ENCODE data around the gene LIMCH1.
"Not testable (repeated sequence)": the region's sequence is repeated elsewhere in the genome, so short reads cannot be mapped to it uniquely, and the experiment has no call there.

LIMCH1 gene, protein sequence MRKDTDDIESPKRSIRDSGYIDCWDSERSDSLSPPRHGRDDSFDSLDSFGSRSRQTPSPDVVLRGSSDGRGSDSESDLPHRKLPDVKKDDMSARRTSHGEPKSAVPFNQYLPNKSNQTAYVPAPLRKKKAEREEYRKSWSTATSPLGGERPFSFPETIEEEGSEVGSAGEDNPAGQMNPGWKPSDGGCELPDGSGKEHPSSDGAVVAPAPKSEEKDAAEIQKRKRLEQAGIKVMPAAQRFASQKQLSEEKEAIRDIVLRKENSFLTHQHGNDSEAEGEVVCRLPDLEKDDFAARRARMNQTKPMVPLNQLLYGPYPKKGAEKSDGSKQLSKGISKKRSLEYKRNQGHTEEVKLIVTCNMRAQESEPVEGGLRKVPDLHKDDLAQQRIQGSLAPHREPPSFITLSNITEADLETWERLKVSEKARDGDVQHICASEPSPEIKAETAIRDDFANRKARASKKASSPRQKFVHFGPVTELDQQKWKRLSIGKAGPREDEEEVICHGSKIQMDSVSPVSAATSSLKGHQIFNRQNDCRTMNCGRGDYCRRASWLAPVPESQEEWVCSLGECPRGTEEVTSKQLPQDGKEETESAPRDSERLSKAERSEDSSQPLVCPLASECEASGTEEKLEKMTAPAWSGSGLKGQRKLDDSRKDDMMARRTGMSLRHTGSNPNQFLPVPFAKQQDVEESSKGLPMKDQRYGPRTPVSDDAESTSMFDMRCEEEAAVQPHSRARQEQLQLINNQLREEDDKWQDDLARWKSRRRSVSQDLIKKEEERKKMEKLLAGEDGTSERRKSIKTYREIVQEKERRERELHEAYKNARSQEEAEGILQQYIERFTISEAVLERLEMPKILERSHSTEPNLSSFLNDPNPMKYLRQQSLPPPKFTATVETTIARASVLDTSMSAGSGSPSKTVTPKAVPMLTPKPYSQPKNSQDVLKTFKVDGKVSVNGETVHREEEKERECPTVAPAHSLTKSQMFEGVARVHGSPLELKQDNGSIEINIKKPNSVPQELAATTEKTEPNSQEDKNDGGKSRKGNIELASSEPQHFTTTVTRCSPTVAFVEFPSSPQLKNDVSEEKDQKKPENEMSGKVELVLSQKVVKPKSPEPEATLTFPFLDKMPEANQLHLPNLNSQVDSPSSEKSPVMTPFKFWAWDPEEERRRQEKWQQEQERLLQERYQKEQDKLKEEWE (N-terminal part only)

DNA sequence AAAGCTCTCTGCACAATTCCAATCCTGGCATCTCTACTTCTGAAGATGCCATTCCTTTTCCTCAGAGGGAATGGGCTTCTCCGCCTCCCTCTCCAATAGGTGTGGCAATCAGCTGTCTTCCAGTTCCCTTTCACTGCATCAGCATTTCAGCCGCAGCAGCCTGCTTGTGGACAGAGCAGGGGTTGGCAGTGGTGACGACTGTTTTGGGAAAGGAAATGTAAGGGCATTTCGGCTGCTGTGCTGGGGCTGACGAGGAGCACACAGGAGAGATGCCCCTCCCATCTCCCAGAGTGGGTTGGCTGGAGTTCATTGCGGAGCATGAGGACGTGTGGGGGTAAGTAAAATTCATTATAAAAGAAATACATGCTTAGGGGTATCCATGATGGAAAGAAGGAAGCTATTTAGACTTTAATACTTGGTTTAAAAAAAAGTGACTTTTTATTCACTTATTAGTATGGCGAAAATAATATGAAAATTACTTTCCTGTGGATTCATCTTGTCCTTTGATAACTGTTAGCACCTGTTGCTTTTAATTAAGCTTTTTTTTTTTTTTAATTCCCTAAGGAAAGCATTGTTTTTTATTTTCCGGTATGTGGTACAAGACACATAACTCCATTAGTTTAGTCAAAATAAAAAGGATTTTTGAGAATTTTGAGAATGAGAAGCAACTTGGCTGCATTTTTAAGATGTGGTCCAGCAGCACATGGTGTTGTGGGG, at the start of gene LIMCH1:
Gene LIMCH1, plus strand, starts transcription at position 141 of the 717 bp plus-strand sequence. CDS start 67,839 bp downstream, outside the sequence.
- DNase-seq: no peak

- not testable (repeated sequence) for DNase-seq
Observed at GRCh38 chr4:41491081-41491576, 46.8 kb upstream of the LIMCH1 start.

DNA sequence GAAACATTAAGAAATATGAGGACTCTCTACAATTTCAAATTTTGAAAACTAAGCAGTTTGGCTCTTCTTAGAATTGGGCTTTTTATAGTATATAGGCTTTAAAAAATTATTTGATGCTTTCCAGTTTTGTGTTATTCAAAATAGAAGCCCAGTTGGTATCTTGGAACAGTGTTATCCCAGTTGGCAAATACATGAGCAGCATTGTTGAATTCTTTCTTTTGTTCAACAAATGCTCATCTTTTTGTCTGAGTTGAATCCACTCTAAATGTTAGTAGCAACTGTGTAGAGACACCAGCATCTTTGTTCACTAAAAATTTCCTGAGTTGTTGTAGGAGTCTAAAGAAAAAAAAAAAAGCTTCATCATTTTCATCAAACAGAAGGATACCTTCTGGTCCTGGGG, 41.0 kb upstream of the LIMCH1 start:
- no peak for DNase-seq

- DNase-seq: no peak
Observed at GRCh38 chr4:41498177-41498576, 39.8 kb upstream of the LIMCH1 start.

DNA sequence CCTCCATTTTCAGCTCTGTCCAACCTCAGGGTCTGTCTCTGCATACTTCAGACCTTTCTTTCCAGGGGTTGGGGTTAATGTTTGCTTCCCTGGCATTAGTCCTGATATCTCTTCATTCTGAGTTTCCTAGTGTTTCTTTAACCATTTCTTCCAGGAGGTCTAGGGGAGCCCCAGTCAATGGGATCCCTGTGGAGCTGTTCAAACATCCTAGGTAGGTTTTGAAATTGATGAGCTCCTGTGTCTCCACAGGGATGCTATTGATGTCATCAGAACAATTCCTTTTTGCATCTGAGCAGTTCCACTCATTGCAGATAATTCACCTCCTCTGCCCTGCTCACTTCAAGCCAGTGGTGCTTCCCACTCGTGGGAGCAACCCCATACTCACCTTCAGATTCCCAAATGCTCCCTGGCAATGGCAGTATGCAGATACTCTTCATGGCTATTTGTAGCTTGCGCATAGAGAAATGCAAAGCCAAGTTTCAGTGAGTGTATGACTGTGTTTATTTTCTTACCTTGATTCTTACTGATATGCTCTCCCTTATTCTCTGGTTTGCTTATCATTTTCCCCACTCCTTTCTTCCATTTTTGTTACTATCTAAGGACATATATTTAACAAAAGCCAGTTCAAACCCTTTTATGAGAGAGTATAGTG, 33.7 kb upstream of the LIMCH1 start:
- no peak for DNase-seq

DNA sequence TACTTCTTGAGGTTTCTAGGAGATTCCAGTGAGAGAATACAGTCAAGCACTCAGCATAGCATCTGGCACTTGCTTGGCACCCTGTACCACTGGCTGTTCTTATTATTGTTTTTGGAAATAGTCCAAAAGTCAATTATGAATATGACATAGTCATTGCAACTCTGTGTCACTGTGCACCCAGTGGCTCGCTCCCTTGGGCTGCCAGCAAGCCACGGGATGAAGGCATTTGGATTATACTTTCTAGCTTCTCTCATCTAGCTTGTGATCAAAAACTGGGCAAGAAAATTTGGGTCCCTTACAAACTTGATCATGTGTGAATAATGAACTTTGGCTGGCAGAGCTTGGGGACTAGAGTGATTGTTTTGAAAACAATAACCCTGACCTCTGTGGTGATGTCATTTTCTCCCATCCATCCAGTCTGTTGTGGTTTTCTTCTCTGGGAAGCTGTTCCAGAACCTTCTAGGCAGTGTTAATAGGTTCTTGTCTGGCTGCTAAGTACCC, 32.7 kb upstream of the LIMCH1 start:
- DNase-seq: no peak

DNA sequence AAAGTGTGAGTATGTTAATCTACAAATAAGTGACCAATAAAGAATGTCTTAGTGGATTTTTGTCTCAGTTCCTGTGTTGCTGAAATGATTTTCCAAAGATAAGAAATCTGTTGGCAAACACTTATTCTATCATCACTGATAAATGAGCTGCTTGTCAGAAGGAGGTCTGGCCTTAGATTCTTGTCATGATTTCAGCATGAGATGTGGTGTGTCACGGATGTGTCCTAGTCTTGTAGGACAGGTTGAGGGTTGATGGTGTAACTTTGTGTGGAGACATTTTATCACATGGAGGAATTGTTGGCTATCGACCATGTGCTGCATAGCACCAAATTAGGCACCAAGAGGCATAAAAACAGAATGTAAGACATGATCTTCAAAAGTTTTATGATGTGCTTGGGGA, 31.8 kb upstream of the LIMCH1 start:
- DNase-seq: no peak

DNA sequence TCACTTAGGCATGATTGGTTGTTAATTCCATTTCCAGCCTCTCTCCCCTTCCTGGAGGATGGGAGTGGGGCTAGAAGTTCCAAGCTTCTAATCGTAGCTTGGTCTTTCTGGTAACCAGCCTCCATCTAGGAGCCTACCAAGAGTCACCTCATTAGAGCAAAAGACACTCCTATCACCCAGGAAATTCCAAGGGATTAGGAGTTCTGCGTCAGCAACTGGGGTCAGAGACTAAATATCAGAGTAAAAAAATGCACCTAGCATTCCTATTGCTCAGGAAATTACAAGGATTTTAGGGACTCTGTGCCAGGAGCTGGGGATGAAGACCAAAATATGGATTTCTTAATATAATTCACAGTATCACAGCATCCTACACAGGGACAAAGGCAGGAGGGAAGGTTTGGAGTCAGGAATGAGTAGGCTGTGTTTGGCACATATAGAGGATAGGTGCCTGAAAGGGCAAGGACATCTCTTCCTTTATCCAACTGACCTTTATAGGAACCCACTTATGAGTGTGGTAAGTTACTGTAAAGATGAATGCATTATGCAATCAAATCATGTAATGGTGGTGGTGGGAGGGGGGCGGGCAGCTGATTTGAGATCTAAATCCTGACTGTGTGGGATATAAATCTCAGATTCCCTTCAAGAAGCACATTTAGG, 30.5 kb upstream of the LIMCH1 start:
- no peak for DNase-seq

DNA sequence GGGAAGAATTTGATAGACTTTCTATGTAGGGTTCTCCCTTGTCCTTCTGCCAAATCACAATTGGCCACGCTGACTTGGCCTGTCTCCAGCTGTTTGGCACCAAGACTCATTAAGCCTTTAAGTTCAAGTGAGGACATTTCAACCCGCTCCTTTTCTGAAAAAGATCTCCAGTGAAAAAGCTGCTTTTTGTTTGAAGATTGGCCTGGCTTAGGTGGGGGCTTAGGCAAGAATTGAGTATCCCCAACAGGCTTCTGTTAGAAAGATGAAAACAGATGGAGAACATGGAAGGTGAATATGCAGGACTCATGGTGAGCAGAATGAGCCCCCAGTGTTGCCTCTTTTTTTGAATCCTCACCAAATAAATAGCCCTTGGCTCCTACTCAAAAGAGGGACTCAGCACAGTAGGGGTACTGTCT, 28.5 kb upstream of the LIMCH1 start:
- DNase-seq: no peak

GRCh38 chr4:41510179-41510578, 27.8 kb upstream of the LIMCH1 start:
- no peak for DNase-seq

- DNase-seq: no peak
Observed at GRCh38 chr4:41512136-41512535, 25.8 kb upstream of the LIMCH1 start.

DNA sequence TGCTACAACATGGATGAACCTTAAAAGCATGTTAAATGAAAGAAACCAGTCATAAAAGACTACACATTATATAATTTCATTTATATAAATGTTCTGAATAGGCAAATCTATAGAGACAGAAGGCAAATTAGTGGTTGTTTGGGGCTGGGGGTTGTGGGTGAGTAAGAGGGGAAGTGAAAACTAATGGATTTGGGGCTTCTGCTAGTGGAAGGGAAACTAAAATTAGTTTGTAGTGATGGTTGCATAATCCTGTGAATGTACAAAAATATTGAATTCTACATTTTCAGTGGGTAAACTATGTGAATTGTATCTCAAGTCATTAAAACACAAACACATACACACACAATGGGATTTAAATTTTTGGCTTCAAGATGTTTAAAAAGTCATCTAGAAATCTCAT, 25.4 kb upstream of the LIMCH1 start:
- no peak for DNase-seq

DNA sequence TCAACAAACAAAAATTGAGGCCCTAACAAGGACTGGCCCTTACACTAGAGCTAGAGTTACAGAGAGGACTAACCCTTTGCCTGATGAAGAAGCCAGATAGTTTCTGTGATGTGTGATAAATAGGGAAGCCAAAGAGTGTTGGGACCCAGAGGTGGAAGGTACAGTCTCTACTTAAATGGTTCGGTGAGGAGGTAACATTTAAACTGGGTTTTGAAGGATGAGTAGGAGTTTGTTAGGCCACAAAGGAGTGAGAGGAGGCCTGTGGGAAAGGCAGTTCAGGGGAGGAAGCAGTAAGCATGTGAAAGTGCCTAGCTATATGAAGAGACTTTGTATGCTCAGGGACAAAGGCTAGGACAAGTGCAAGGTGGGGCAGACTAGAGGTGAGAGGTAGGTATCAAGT, 23.8 kb upstream of the LIMCH1 start:
- no peak for DNase-seq

DNA sequence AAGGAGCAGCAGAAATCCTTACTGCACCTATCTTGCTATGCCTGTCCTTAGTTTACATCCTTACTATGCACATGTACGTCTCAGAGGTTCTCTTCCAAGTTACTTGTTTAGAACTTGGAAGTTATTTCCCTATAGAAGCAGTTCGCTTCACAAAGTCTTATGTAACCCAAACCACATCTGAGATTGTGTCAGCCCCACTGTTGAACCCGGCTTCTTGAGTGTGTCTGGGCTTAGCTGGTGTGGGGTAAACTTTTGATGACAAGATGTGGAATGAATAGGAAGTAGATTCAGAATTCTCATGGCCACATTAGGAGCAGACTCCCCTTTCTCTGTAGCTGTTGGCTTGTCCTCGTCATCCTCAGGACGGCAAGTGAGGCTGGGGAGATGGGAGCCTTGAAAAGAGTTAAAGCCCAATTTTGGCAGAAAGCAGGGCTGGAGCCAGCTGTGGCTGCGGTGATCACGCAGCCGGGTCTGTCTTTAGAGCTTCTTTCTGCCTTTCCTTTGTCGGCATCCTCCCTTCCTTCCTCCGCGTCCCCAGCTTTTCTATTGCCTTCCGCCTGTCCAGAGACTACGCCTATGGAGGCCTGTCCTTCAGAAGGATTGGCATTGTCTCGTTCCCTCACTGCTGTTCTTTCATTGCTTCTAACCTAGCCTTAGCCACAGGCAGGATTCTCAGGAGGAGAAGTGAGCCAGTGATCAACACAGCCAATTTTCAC, 23.0 kb upstream of the LIMCH1 start:
- DNase-seq: no peak

DNA sequence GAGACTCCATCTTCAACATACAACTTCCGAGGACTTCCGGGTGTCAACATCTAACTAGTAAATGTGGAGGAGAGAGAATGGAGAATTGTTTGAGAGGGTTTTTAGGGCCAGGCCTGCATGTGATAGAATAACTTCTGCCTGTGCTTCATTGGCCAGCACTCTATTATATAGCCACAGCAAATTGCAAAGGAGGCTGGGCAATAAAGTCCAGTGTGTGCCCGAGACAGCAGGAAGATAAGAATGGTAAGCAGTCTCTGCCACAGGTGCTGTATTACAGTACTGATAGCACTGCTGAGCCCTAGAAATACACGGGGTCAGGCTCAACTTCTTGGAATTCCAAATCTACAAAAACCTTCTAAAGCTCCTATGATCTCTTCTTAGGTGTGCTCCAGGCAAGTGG, 20.8 kb upstream of the LIMCH1 start:
- DNase-seq: no peak

- DNase-seq: no peak
Observed at GRCh38 chr4:41517747-41518146, 20.2 kb upstream of the LIMCH1 start.

DNA sequence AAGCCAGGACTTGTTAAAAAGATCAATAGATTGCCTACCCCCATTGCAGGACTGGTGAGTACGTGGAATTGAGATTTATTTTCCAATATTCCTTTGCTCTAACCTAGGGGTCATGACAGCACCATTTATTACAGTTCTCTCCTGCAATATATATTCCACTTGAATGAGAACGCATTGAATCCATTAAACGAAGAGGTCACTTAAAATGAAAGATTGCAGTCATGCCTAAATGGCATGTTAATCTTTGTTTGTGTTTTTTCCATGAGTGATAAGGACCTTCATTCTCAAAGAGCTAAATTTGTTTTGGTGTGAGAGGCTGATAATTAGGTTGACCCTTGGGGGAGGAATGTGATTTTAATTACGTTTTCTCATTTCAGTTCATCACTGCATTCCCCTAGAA, 13.5 kb upstream of the LIMCH1 start:
- DNase-seq: no peak

GRCh38 chr4:41525129-41525528, 12.8 kb upstream of the LIMCH1 start:
- DNase-seq: no peak

DNA sequence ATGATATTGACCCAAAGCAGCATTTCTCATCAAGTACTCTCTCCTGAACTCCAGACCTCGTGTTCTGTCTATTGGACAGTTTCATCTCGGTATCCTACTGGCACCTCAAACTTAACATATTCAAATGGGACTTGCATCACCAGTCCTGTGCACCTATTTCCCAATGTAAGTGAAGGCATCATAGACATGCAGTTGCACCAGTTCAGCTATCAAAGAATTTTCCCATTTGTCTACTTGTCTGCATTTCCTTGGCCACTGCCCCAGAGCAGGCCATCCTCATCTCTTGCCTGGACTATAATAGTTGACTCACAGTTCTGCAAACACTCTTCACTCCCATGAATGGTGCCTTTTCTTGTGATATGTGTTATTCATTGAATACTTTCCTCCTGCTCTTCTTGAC, 11.3 kb upstream of the LIMCH1 start:
- no peak for DNase-seq

DNA sequence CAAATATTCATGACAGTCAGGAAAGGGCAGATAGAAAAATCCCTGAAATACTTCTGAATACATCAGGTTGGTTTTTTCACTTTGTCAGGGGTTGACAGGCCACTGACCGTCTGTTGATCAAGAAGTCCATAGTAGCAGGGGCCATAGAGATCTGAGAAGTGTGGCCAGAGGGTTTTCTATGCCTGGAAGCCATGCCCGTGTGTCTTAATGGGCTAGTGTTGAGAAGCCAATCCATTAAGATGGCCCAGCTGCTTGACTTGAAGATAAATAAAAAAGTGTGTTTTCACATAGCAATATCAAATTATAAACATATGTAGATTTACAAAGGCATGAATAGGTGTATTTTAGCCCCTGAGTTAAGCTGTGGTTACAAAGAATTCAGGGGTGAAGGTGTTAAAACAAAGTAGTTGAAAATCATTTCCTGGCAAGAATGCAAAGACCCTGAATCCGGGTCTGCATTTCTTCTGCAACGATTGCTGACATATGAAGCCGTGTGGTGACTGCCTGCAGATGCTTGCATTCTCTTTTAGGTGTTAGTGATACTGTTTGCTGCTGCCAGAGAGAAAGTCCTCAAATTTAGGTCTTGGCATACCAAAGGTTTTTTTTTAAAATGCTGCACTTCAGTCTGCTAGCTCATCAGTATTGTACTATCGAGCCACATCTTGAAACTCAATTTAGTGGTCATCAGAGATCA, 9.3 kb upstream of the LIMCH1 start:
- DNase-seq: no peak
